ENCODE measurements around the gene CPZ. TPM values are rescaled to one million over a fixed set of nuclear protein-coding genes. Genes with fewer than 3 reads are reported as not detected.
A peak's percentile ranks its signal among the peaks of the same experiment; 100 is the strongest.

The CPZ gene
- total RNA-seq, 4 donors from 2014 or later = 1.2 to 2.0 (median 1.5) TPM; not detected in 1

GRCh38 chr4:8568068-8568668 lies 24.4 kb upstream of the CPZ start:
- no peaks in the 10 kb centered on the region for H3K9me3 ChIP-seq
- no peak overlapping the region for H3K27ac ChIP-seq
- TF ChIP-seq POLR2A (IDR thresholded peaks at IDR 0.05) = no peak
- TF ChIP-seq, protein P1, sequence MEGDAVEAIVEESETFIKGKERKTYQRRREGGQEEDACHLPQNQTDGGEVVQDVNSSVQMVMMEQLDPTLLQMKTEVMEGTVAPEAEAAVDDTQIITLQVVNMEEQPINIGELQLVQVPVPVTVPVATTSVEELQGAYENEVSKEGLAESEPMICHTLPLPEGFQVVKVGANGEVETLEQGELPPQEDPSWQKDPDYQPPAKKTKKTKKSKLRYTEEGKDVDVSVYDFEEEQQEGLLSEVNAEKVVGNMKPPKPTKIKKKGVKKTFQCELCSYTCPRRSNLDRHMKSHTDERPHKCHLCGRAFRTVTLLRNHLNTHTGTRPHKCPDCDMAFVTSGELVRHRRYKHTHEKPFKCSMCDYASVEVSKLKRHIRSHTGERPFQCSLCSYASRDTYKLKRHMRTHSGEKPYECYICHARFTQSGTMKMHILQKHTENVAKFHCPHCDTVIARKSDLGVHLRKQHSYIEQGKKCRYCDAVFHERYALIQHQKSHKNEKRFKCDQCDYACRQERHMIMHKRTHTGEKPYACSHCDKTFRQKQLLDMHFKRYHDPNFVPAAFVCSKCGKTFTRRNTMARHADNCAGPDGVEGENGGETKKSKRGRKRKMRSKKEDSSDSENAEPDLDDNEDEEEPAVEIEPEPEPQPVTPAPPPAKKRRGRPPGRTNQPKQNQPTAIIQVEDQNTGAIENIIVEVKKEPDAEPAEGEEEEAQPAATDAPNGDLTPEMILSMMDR (IDR thresholded peaks at IDR 0.05) = no peak
- H3K4me3 ChIP-seq = no peak overlapping the region
- H3K4me1 ChIP-seq = no peaks in the 10 kb centered on the region
- H3K36me3 ChIP-seq = no peaks in the 10 kb centered on the region
- no peaks in the 10 kb centered on the region for H3K27me3 ChIP-seq
- DNase-seq = no peak

DNA sequence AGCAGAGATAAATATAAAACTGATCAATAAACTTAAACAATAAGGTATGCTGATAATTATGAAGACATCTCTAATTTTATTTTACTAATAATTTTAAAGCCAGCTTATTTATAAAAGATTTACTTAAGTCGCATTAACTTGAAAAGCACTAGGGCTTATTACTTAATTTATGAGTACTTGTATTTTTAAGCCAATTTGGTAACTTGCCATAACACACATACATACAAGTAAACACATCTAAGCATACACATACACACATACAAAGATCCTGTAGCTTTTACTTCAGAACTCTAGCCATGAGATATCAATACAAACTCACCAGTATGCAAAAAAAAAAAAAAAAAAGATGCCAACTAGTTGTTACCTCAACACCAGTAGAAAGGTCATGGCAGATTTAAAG lies 22.4 kb upstream of the CPZ start:
- TF ChIP-seq, protein P1 (IDR thresholded peaks at IDR 0.05) = no peak
- TF ChIP-seq POLR2A (IDR thresholded peaks at IDR 0.05) = no peak
- no peaks in the 10 kb centered on the region for H3K27me3 ChIP-seq
- no peak for DNase-seq

DNA sequence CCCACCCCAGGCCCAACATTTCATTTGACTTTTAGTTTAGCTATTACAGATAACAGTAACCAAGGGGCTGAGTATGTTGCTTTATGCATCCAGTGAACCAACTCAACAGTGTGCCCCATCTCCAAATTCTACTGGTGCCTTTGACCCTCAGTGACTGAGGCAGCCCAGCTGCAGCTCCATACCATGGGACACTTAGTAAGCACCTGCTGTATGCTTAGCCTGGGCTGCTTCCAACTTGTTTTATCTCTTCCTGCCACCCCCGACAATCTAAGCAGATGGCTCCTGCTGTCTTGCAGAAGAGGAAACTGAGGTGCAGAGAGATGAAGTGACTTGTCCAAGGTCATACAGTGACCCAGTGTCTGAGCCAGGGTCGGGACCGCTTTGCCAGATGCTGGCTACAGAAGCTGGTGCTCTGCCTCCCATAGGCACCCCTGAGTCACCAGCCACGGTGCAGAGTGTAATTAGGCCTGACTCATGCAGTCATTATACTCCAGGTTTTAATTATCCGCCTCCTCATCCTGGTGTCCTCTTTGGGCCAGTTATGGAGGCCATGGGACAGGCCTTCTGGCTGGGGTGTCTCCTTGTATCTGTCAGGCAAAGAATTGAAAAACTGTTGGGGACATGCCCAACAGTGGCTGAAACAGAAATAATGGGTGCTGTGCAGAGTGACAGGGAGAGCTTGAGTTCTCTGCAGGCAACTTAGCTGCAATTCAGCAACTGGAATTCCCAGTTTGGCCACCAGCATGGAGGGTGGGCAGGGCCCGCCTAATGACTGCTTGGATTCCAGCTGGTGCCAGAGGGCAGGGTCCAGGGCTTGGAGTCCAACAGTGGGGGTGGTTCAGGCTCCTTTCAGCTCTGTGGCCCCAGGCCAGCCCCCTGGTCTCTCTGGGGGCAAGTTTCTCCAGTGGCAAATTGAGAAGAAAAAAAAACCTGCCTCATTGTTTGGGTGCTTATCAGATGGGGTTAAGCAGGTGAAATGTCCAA lies 20.6 kb upstream of the CPZ start:
- no peaks in the 10 kb centered on the region for H3K36me3 ChIP-seq
- DNase-seq = peak in 1 of 3 donors; percentile 24
- H3K27ac ChIP-seq = no peak overlapping the region
- no peaks in the 10 kb centered on the region for H3K4me1 ChIP-seq
- no peak overlapping the region for H3K4me3 ChIP-seq
- no peaks in the 10 kb centered on the region for H3K9me3 ChIP-seq
- H3K27me3 ChIP-seq = no peaks in the 10 kb centered on the region
- TF ChIP-seq POLR2A (IDR thresholded peaks at IDR 0.05) = no peak
- TF ChIP-seq, protein P1 (IDR thresholded peaks at IDR 0.05) = no peak

More for the DNA sequence above, 22.4 kb upstream of the CPZ start:
- no peak overlapping the region for H3K27ac ChIP-seq
- H3K4me1 ChIP-seq = no peaks in the 10 kb centered on the region
- H3K4me3 ChIP-seq = no peak overlapping the region
- no peaks in the 10 kb centered on the region for H3K36me3 ChIP-seq
- no peaks in the 10 kb centered on the region for H3K9me3 ChIP-seq

GRCh38 chr4:8573266-8573665 lies 19.3 kb upstream of the CPZ start:
- TF ChIP-seq, protein P1 (IDR thresholded peaks at IDR 0.05) = no peak
- no peak for TF ChIP-seq POLR2A (IDR thresholded peaks at IDR 0.05)
- Histone ChIP-seq H3K9me3 (no peaks in the 10 kb centered on the region), H3K27me3 (no peaks in the 10 kb centered on the region), H3K4me3 (no peak overlapping the region), H3K27ac (no peak overlapping the region), H3K36me3 (no peaks in the 10 kb centered on the region), H3K4me1 (no peaks in the 10 kb centered on the region)
- DNase-seq = peak in 1 of 3 donors; percentile 20

GRCh38 chr4:8574796-8575370 lies 17.7 kb upstream of the CPZ start:
- H3K27me3 ChIP-seq = no peaks in the 10 kb centered on the region
- H3K4me1 ChIP-seq = no peaks in the 10 kb centered on the region
- DNase-seq = peak in 1 of 3 donors; percentile 37
- no peaks in the 10 kb centered on the region for H3K9me3 ChIP-seq
- TF ChIP-seq, protein P1 (IDR thresholded peaks at IDR 0.05) = no peak
- no peak for TF ChIP-seq POLR2A (IDR thresholded peaks at IDR 0.05)
- H3K36me3 ChIP-seq = no peaks in the 10 kb centered on the region
- H3K4me3 ChIP-seq = no peak overlapping the region
- H3K27ac ChIP-seq = no peak overlapping the region

Measured in Peyer's patch (tissue), 4 donors.